A549 (cell line): ENCODE results near the gene C19orf25.

Experiments
- BHLHE40 ChIP-seq: IDR thresholded peaks from 2 replicates; pipeline ENCODE4 v1.6.1; 2012; ENCODE audit warnings: low read depth, low read length, inconsistent platforms
- CHD2 ChIP-seq: fragments of 150-350 bp; IDR thresholded peaks from 2 replicates; pipeline ENCODE4 v1.6.1; 2014; ENCODE audit warnings: low read length; ENCODE audit not compliant: partially characterized antibody
- HMGXB4 ChIP-seq: fragments of 250-450 bp; sonication (Bioruptor Pico); IDR thresholded peaks from 2 replicates; pipeline ENCODE4 v1.5.0; 2021; ENCODE audit warnings: mild to moderate bottlenecking, moderate library complexity, borderline replicate concordance
- HOXA7 ChIP-seq: fragments of 250-450 bp; sonication (Bioruptor Pico); IDR thresholded peaks from 2 replicates; pipeline ENCODE4 v1.5.0; 2020; ENCODE audit warnings: mild to moderate bottlenecking, moderate library complexity
- JUN ChIP-seq, 2 experiments: fragments of >200 bp; sonication (Bioruptor Twin); formaldehyde crosslinking; IDR thresholded peaks; 2 replicates in 1 of 2; 3 replicates in 1 of 2; pipeline ENCODE4 v1.6.1; 2016 to 2017
- MAFK ChIP-seq: fragments of 450-650 bp; IDR thresholded peaks from 2 replicates; pipeline ENCODE4 v1.6.1; 2014; ENCODE audit not compliant: partially characterized antibody
- MAX ChIP-seq: IDR thresholded peaks from 2 replicates; pipeline ENCODE4 v1.6.1; 2012
- MAZ ChIP-seq: fragments of 150-350 bp; IDR thresholded peaks from 2 replicates; pipeline ENCODE4 v1.6.1; 2014; ENCODE audit warnings: antibody characterized with exemption, low read depth, low read length, borderline replicate concordance
- MYC ChIP-seq: IDR thresholded peaks from 2 replicates; pipeline ENCODE4 v1.6.1; 2012; ENCODE audit warnings: mild to moderate bottlenecking, inconsistent platforms, low read length, improper control_type of control experiment, borderline replicate concordance
- NPAS2 ChIP-seq: fragments of 250-450 bp; sonication (Bioruptor Pico); IDR thresholded peaks from 2 replicates; pipeline ENCODE4 v1.8.0; 2022; ENCODE audit warnings: mild to moderate bottlenecking, moderate library complexity, borderline replicate concordance
- NR3C1 ChIP-seq: fragments of >200 bp; sonication (Bioruptor Twin); formaldehyde crosslinking; IDR thresholded peaks from 3 replicates; pipeline ENCODE4 v1.6.1; 2017
- POLR2A ChIP-seq: IDR thresholded peaks from 2 replicates; pipeline ENCODE4 v1.6.1; 2012; ENCODE audit warnings: mild to moderate bottlenecking, low read length
- TF ChIP-seq, protein P1 (sequence below): fragments of >200 bp; sonication (Bioruptor Twin); formaldehyde crosslinking; IDR thresholded peaks from 3 replicates; pipeline ENCODE4 v1.5.1; 2016
- TF ChIP-seq, protein P2 (sequence below): fragments of 200-600 bp; sonication (generic); IDR thresholded peaks from 2 replicates; pipeline ENCODE4 v1.6.1; 2016; ENCODE audit warnings: antibody characterized with exemption, mild to moderate bottlenecking, moderate library complexity

- TF ChIP-seq BHLHE40, result no peak
- TF ChIP-seq MAX, result no peak
- TF ChIP-seq, protein P1, sequence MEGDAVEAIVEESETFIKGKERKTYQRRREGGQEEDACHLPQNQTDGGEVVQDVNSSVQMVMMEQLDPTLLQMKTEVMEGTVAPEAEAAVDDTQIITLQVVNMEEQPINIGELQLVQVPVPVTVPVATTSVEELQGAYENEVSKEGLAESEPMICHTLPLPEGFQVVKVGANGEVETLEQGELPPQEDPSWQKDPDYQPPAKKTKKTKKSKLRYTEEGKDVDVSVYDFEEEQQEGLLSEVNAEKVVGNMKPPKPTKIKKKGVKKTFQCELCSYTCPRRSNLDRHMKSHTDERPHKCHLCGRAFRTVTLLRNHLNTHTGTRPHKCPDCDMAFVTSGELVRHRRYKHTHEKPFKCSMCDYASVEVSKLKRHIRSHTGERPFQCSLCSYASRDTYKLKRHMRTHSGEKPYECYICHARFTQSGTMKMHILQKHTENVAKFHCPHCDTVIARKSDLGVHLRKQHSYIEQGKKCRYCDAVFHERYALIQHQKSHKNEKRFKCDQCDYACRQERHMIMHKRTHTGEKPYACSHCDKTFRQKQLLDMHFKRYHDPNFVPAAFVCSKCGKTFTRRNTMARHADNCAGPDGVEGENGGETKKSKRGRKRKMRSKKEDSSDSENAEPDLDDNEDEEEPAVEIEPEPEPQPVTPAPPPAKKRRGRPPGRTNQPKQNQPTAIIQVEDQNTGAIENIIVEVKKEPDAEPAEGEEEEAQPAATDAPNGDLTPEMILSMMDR, result no peak
- TF ChIP-seq CHD2, result no peak
- no peak for TF ChIP-seq MAZ
- TF ChIP-seq, protein P2, sequence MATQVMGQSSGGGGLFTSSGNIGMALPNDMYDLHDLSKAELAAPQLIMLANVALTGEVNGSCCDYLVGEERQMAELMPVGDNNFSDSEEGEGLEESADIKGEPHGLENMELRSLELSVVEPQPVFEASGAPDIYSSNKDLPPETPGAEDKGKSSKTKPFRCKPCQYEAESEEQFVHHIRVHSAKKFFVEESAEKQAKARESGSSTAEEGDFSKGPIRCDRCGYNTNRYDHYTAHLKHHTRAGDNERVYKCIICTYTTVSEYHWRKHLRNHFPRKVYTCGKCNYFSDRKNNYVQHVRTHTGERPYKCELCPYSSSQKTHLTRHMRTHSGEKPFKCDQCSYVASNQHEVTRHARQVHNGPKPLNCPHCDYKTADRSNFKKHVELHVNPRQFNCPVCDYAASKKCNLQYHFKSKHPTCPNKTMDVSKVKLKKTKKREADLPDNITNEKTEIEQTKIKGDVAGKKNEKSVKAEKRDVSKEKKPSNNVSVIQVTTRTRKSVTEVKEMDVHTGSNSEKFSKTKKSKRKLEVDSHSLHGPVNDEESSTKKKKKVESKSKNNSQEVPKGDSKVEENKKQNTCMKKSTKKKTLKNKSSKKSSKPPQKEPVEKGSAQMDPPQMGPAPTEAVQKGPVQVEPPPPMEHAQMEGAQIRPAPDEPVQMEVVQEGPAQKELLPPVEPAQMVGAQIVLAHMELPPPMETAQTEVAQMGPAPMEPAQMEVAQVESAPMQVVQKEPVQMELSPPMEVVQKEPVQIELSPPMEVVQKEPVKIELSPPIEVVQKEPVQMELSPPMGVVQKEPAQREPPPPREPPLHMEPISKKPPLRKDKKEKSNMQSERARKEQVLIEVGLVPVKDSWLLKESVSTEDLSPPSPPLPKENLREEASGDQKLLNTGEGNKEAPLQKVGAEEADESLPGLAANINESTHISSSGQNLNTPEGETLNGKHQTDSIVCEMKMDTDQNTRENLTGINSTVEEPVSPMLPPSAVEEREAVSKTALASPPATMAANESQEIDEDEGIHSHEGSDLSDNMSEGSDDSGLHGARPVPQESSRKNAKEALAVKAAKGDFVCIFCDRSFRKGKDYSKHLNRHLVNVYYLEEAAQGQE, result no peak
- TF ChIP-seq POLR2A, result no peak
- no peak for TF ChIP-seq JUN (IDR thresholded peaks at IDR 0.05)
- TF ChIP-seq NR3C1, result no peak
- no peak for TF ChIP-seq HOXA7 (CRISPR knock-in tag)
- no peak for TF ChIP-seq MAFK
- TF ChIP-seq MYC, result no peak
- TF ChIP-seq NPAS2, result no peak
- TF ChIP-seq HMGXB4 (CRISPR knock-in tag), result no peak
Observed at GRCh38 chr19:1497578-1498235, 18.7 kb upstream of the C19orf25 start.
